Activated naive CD8-positive, alpha-beta T cell (primary cell): Measurements from ENCODE around the gene NHLH2.

ENCODE experiments used
- H3K27ac Mint-ChIP-seq: one replicate; pipeline ENCODE4 v1.8.0; 2021; ENCODE audit warnings: mixed read lengths
- H3K27me3 Mint-ChIP-seq: one replicate; pipeline ENCODE4 v1.8.0; 2021; ENCODE audit warnings: mixed read lengths
- H3K36me3 Mint-ChIP-seq: one replicate; pipeline ENCODE4 v1.8.0; 2021; ENCODE audit warnings: mixed read lengths
- H3K4me1 Mint-ChIP-seq: one replicate; pipeline ENCODE4 v1.8.0; 2021; ENCODE audit warnings: low read depth, mixed read lengths
- H3K4me3 Mint-ChIP-seq: one replicate; pipeline ENCODE4 v1.8.0; 2021; ENCODE audit warnings: mild to moderate bottlenecking, mixed read lengths
- H3K9me3 Mint-ChIP-seq: one replicate; pipeline ENCODE4 v1.8.0; 2021; ENCODE audit warnings: low read depth, mixed read lengths

The NHLH2 gene

DNA sequence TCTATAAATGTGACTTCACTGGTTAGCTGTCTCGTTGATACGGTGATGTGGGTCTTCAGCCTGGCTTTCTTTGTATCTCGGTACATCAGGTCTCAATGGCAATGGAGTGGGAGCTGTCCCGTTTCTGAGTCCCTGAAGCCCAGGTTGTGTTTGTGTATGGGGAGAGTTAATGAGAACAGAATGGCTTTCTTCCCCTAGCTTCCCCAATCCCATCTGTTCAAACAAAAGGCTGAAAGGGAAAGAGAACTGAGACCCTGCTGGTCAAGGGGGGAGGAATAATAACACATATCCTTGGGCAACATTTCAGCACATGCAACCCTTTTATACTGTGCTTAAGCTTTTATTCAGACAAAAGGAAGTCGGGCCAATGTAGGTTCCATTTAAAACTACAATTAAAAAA lies 44.0 kb downstream of the NHLH2 start:
- no peak overlapping the region for H3K4me3 Mint-ChIP-seq
- peaks cover 21% of the 10 kb centered on the region for H3K27me3 Mint-ChIP-seq
- no peaks in the 10 kb centered on the region for H3K9me3 Mint-ChIP-seq
- no peak overlapping the region for H3K27ac Mint-ChIP-seq
- H3K4me1 Mint-ChIP-seq, result no peaks in the 10 kb centered on the region
- H3K36me3 Mint-ChIP-seq, result no peaks in the 10 kb centered on the region

DNA sequence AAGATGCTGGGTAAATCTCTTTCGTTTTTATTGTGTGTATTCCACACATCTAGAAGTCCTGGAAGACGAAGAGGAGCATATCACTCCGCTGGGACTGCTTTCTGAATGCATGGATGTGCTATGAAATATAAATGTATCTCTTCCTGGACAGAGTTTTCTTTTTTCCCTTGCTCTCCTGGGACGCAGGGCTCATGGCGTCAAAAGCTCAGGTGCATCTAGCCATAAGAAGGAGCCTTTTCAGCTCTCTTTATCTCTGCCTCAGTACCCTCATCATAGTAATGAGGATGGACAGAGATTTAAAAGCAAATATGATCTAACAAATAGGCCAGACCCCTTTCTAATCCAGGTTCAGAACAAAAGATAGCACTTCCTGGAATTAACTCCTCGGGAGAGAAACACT lies 44.9 kb downstream of the NHLH2 start:
- H3K27ac Mint-ChIP-seq, result no peak overlapping the region
- no peaks in the 10 kb centered on the region for H3K4me1 Mint-ChIP-seq
- H3K4me3 Mint-ChIP-seq, result no peak overlapping the region
- peaks cover 22% of the 10 kb centered on the region for H3K27me3 Mint-ChIP-seq
- H3K9me3 Mint-ChIP-seq, result no peaks in the 10 kb centered on the region
- H3K36me3 Mint-ChIP-seq, result no peaks in the 10 kb centered on the region

DNA sequence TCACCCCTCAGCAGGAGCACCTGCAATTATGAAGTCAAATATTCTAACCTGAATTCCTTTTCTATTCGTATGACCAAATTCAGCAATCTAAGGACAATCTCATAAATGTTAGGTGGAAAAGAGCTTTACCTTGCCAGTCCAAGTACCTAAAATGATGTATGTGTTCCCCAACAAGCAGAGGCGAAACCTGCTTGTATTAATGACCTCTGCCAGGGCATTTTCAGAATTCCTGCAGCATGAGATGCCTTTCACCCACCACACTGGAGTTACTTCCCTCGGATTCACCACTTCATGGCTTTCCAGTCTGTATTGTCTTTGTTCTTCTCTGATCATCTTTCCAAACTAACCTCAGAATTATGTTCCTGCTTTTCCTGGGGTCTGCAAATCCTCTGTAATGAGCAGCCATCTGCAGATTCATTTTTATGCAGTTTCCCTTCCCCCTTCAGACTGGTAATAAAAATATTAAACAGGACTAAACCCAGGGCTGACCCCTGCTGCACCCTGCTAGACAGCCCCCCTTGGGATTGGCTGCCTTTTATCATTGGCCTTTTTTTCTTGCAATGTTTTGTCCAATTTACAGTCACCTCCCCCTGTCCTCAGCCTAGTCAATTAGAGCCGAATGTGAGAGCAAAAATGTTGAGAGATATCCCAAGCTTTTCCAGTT lies 45.8 kb downstream of the NHLH2 start:
- Mint-ChIP-seq H3K27me3 (peaks cover 24% of the 10 kb centered on the region), H3K36me3 (no peaks in the 10 kb centered on the region)

DNA sequence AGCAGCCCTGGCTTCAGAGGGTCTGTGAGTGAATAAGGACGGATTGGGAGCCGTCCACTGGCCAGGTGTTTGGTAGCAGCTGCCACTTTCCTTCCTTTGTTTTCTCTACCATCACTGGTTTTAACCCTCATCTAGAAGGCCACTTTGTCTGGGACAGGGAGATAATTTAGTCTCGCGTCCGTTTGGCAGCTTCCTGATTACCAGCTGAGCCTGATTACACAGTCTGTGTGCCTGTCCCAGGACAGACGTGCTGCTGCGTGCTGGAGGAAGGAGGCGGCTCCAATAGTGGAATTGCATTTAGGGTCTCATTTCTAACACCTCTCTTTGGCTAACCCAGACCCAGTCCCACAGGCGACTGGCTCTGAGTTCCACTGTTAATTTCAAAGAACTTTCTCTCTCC lies 47.8 kb downstream of the NHLH2 start:
- H3K4me1 Mint-ChIP-seq, result no peaks in the 10 kb centered on the region
- no peaks in the 10 kb centered on the region for H3K36me3 Mint-ChIP-seq

More for the DNA sequence above, 45.8 kb downstream of the NHLH2 start:
- Mint-ChIP-seq H3K4me3 (no peak overlapping the region), H3K4me1 (no peaks in the 10 kb centered on the region), H3K9me3 (no peaks in the 10 kb centered on the region), H3K27ac (no peak overlapping the region)

DNA sequence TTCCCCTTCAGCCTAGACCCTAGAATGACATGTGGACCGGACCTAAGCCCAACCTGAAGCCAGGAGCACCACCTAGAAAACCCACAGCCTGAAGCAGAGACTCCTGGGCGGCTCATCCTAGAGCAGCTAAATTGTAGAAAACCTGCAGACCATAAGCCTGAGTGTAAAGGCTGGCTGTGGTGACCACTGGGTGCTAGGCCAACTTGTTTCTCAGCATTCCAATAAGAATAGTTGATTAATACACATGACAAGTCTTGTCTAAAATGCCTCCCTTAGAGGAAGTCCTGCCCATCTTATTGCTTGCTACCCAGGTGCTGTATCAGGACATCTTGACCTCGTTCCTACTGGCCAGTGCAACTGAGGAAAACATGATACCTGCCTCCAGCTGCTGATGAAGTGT lies 49.1 kb downstream of the NHLH2 start:
- Mint-ChIP-seq H3K27me3 (peaks cover 22% of the 10 kb centered on the region), H3K27ac (no peak overlapping the region), H3K4me1 (no peaks in the 10 kb centered on the region), H3K4me3 (no peak overlapping the region), H3K9me3 (peaks cover 5% of the 10 kb centered on the region), H3K36me3 (no peaks in the 10 kb centered on the region)

More for the DNA sequence above, 47.8 kb downstream of the NHLH2 start:
- Mint-ChIP-seq H3K4me3 (no peak overlapping the region), H3K27ac (no peak overlapping the region), H3K9me3 (no peaks in the 10 kb centered on the region), H3K27me3 (peaks cover 24% of the 10 kb centered on the region)

DNA sequence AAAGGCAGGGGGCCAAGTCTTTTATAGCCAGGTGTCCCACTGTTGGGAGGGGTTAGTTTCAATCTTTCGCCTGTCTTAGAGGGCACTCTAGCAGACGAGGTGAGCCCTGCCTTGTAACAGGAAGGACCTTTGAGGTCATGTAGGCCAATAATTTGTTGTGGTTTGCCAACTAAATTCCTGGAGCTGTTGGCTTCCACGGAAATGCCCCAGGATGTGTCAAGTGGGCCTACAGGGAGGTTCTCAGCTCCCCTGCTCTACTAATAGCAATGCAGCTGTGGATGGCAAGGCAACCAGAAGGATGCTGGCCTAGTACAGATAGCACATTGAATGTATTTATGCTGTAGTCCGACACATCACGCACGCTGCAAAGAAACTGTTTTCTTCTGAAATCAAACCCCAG lies 50.1 kb downstream of the NHLH2 start:
- peaks cover 24% of the 10 kb centered on the region for H3K27me3 Mint-ChIP-seq
- H3K36me3 Mint-ChIP-seq, result no peaks in the 10 kb centered on the region
- H3K4me1 Mint-ChIP-seq, result no peaks in the 10 kb centered on the region
- H3K4me3 Mint-ChIP-seq, result no peak overlapping the region
- no peak overlapping the region for H3K27ac Mint-ChIP-seq
- peaks cover 7% of the 10 kb centered on the region for H3K9me3 Mint-ChIP-seq

DNA sequence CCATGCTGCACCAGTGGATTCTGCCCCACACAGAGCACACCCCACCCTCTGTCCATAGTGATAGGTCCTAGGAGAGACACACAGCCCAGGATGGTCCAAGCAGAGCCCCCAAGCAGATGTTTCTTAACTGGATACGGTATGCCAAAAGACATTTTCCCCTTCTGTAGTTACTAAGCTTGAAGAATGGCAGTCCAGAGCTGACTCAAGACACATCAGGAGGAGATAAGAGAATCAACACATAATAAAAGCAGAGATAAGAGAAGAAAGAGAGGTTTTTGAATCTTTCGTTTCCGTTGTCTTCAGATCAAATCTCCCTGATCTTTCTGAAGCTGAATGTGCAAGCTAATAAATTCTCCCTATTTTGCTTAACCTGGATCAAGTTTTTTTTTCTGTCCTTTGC lies 50.6 kb downstream of the NHLH2 start:
- peaks cover 24% of the 10 kb centered on the region for H3K27me3 Mint-ChIP-seq
- no peak overlapping the region for H3K4me3 Mint-ChIP-seq
- H3K27ac Mint-ChIP-seq, result no peak overlapping the region
- H3K9me3 Mint-ChIP-seq, result peaks cover 7% of the 10 kb centered on the region
- H3K36me3 Mint-ChIP-seq, result no peaks in the 10 kb centered on the region
- no peaks in the 10 kb centered on the region for H3K4me1 Mint-ChIP-seq
